Measurements from ENCODE around the gene FARP2.
"Not testable (repeated sequence)": the region's sequence is repeated elsewhere in the genome, so short reads cannot be mapped to it uniquely, and the experiment has no call there.

Gene FARP2

GRCh38 chr2:241368643-241369042 is 12.6 kb downstream of the FARP2 start:
- DNase-seq: no peak

DNA sequence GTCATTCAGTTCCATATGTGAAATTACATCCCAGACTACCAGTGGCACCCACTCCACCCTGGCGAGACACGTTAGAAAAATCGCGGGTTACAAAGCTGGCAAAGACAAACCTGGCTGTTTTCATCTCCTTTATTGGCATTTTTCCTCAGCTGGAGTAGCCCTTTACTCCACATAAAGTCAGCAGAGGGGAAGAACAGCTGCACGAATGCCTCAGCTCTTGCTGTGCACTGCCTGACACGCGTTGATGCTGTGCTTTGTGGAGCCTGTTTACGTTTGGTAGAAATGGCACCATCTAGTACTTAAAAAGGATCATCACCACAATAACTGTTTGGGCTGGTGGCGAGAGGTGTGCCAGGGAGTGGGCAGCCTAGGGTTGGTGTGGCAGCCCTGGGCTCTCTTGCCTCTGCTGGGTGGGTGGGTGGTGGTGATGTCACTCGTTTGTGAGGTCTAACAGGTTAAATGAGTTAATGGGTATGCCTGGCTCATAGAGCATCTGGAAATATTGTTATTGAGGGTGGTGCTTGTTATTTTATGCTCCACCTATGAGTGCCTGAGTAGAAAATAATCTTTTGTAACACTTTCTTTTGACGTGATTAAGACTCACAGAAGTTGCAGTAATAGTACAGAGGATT is 16.4 kb downstream of the FARP2 start:
- no peak for DNase-seq

DNA sequence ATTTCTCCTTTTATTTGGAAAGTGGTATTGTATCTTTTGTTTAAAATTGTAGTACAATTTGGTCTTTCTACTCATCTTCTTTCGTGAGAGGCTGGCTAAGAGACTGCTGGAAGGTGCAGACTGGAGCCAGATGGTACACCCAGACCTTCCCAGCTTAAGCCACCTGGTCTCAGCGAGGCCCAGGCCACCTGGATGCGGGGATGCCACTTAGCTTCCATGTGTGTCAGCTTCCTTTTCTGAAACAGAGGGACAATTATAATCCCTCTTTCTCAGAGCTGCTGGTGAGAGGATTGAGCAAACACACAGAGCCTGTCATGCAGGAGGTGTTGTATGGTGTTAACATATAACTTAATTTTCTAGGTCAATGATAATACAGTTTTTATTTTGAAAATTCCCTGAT is 17.4 kb downstream of the FARP2 start:
- no peak for DNase-seq

DNA sequence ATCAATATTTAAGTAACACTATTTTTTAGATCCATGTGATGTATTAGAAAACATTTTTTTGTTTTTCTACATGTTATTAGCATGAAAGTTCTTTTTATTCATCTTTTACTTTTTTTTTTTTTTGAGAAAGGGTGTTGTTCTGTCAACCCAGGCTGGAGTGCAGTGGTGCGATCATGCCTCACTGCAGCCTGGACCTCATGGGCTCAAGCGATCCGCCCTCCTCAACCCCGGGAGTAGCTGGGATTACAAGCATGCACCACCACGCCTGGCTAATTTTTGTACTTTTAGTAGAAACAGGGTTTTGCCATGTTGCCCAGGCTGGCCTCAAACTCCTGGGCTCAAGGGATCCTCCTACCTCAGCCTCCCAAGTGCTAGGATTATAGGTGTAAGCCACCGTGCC is 17.8 kb downstream of the FARP2 start:
- not testable (repeated sequence) for DNase-seq

DNA sequence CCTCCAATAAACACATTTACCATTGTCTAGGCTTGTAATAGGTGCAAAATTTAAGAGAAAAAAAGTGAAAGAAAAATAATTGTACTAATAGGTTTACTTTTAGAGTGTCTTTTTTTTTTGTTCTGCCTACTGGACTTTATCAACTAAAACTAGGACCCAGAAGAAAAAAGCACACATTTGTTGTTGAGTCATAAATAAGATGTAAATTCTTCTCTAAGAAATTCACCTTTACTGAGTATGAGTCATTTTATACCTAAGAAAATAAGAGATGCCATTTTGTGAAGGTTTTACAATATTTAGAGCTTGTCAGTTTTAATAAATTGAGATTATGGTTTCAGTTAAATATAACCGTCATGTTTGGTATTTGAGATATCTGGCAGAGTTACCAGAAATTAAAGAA is 19.2 kb downstream of the FARP2 start:
- DNase-seq: no peak

DNA sequence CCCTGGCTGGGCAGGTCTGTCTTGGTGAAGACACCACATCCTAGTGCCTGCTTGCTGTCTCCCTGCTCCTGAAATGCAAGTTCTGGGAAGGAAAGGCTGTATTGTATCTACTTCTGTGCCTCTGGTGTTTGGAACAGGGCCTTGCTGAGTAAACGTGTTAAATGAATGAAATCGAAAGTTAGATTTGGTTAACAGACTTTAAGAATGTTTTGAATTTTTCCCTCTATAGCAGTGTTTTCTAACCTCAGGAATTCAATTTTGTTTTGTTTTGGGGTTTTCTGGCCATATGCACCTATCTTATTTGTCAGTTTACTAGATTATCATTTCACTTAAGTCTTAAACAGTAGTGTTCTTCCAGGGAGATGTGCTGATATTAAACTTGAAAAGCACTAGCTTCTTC is 20.7 kb downstream of the FARP2 start:
- no peak for DNase-seq

GRCh38 chr2:241378816-241379215 is 22.7 kb downstream of the FARP2 start:
- no peak for DNase-seq

DNA sequence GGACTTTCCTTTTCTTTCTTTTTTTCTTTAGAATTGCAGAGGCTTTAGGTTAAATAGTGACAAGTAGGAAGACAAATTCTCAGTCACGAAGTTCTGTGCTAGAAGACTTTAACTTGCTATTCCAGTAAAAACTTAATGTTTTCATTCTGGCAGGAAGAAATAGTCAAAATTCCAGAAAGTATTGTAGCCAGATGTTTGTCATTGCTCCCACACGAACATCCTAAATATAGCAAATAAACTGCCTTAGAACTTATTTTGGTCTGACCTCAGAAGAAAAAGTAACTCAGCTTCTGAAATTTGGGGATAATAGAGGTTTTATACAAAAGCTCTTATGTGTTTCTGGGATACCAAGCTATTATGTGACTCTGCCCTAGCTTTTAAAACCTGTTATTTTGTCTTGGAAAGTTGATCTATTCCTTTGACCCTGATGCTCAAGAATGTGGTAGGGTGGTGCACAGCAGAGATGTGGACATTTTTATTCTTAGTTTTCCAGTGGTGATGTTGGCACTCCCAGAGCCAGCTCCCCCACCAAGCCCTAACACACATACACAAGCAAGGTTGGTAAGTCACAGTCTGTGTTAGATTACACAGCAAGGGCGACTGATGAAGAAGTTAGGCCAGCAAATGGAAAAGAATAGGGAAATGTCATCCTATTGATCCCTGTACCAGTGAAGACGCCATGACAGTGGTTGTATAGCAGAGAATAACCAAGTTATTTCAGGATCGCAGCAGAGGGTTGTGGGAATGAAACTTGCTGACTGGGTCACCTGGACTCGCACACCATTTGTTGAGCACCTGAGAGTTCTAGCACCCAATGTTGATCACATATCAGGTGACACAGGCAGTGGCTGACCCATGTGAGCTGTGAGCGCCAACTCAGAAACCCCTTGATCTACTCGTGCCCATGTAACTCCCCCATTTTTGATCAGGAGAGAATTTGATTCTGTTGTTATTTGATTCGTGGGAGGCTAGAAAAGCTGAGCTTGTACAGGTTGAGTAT is 23.7 kb downstream of the FARP2 start:
- no peak for DNase-seq

- DNase-seq: no peak
Observed at GRCh38 chr2:241381872-241382271, 25.8 kb downstream of the FARP2 start.

GRCh38 chr2:241385450-241385849 is 29.4 kb downstream of the FARP2 start:
- DNase-seq: not testable (repeated sequence)

DNA sequence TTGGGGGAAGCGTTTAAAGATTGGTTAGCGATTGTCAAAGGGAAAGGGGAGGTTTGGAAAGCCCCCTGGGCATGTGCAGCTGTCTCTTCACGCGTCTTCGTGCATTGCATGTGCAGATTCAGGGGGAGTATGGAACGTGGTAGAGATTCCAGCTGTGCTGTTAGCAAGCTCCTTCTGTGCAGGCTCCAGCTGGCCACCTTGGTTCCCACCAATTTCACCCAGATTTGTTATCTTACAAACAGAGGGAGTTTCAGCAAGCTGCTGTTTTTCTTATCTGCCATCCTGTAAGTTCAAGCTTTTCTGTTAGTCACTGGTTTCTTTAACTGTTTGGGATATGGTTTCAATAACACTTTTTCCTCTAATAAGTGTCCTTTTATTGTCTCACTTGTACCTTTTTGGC is 30.4 kb downstream of the FARP2 start:
- no peak for DNase-seq

DNA sequence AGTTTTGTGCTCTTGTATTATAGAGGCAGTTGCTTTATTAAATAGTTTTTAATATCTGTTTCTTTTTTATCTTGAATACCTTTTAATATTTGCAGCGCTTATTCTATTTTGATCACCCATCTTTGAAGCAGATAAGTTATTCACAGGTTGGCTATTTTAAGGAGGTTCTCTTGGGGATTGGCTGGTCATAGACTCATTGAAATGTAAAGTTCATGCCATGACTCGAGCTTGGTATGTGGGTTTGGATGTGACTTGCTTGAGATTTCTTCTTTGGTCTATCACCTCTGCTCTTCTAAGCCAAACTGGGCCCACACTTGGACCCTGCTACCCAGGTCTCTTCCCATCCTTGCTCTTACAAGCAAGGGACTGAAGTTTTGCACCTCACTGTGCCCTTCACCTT is 33.6 kb downstream of the FARP2 start:
- no peak for DNase-seq

DNA sequence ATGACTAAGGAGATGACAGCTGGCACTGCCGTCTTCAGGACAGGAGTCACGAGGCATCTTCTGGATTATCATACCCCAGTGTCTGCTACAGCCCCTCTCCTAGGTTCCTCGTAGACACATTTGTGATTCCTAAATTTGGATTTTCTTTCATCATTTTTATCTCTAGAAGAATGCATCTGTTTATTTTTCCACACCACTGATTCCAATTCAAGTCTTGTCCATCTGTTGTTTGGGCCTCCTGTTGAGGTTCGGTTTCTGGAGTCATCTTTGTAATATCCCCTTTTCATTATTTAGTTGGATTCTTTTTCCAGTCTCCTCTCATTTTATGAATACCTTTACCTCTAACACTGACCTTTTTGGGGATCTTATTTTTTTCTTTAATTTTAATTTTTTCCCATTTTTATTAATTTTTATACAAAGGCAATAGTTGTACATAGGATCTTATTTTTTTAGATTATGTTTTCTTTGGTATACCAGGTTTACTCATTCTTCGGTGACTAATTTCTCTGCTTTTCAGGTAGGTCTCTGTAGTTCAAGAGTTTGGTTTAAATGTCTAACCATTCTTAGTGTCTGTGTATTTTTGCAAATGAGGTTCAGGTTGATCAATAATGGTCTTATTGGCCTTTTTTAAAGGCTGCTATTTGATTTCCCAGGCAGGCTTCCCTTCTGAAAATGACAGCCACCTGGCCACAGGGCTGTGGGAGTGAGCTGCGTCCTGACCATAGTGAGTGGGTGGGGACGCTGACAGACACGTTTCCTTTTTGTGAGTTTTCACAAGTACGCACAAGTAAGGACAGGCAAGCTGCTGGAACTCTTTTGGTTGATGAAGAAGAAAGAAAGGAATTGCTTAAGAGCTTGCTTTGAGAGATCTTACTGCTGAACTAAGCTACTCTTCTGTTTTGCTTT is 34.5 kb downstream of the FARP2 start:
- no peak for DNase-seq

GRCh38 chr2:241391892-241392665 is 36.0 kb downstream of the FARP2 start:
- DNase-seq: no peak

DNA sequence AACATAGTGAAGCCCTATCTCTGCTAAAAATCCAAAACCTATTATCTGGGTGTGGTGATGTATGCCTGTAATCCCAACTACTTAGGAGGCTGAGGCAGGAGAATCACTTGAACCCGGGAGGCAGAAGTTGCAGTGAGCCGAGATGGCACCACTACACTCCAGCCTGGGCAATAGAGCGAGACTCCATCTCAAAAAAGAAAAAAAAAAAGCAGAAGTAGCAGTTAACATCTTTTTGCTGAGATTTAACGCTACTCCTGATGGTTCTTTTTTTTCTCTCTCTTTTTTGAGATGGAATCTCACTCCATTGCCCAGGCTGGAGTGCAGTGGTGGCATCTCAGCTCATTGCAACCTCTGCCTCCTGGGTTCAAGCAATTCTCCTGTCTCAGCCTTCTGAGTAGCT is 36.7 kb downstream of the FARP2 start:
- not testable (repeated sequence) for DNase-seq

- DNase-seq: no peak
Observed at GRCh38 chr2:241393524-241394196, 37.6 kb downstream of the FARP2 start.

DNA sequence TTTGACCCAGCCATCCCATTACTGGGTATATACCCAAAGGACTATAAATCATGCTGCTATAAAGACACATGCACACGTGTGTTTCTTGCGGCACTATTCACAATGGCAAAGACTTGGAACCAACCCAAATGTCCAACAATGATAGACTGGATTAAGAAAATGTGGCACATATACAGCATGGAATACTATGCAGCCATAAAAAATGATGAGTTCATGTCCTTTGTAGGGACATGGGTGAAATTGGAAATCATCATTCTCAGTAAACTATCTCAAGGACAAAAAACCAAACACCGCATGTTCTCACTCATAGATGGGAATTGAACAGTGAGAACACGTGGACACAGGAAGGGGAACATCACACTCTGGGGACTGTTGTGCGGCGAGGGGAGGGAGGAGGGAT is 40.7 kb downstream of the FARP2 start:
- DNase-seq: not testable (repeated sequence)

DNA sequence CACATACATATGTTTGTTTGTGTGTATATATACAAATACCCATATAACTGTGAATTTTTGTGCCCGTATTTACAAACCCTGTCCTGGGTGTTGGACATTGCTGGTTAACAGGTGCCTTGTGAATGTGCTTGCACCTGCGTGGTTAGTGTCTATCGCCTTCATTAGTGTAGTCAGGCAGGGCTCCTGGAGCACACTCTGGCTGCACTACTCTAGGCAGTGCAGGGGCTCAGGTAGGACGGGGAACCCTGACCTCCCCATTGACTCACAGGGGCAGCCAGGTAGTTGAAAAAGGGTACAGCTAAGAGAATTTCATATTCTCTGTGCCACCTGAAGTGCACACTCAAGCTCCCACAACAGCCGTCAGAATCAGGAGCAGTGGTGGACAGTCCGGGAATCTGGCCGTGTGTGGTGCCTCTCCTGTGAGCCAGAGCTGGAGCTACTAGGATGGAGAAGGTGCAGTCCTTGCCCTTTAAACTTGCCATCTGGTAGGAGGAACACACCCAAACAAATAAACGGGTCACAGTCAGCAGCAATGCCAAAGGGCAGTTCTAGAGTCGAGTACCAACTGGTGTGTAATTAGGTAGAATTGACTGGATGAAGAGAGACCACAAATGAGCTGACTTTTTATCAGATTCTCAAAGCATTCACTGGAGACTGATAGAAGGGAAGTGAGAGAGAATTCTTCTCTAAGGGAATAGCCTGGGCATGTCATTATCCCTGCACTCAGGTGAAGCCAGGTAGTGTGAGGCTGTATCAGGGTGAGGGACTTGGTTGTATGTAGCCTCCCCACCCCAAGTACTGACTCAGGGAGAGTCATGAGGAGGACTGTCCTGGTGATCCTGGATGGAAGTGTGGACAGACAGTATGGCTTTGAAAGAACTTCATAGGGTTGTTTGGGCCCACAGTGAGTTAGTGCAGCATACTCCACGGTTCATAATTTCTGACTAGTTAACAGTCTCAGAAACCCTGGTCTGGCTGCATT is 44.1 kb downstream of the FARP2 start:
- DNase-seq: no peak

GRCh38 chr2:241408849-241409248 is 52.8 kb downstream of the FARP2 start:
- DNase-seq: no peak

DNA sequence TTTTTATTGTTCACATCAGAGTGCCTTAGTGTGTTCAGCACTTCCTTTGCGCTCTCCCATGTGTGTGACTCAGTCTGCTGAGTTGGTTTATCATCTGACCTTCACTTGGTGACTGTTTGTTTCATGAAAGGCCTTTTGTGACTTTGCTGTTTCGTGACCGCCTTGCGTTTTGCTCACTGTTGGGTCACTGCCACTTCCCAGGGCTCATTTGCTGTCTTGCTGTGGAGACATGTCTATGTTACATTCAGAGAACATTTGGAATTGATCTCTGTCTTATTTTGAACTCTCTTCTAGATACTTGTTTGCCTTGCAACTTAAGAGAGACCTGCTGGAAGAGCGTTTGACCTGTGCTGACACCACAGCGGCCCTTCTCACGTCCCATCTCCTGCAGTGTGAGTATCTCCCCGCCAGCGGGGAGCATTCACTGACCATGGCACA is 54.7 kb downstream of the FARP2 start:
- no peak for DNase-seq

Data from CD4-positive, alpha-beta T cell treated with Interleukin-15 for 1 hour (primary cell).